22Rv1 (cell line): ENCODE measurements around the gene CCDC40.

Source experiments
- H3K27ac ChIP-seq: fragments of 450-650 bp; 2 replicates; pipeline ENCODE4 v1.5.1; 2017
- CTCF ChIP-seq: fragments of 450-650 bp; IDR thresholded peaks from 2 replicates; pipeline ENCODE4 v1.5.1; 2017; ENCODE audit warnings: mild to moderate bottlenecking
- ZFX ChIP-seq: fragments of 450-650 bp; IDR thresholded peaks from 2 replicates; pipeline ENCODE4 v1.6.1; 2017; ENCODE audit warnings: antibody characterized with exemption, borderline replicate concordance

CCDC40 gene

GRCh38 chr17:80008383-80008840, 28.0 kb upstream of the CCDC40 start:
- TF ChIP-seq ZFX, result no peak
- peak; percentile 96 for TF ChIP-seq CTCF
- H3K27ac ChIP-seq, result no peak overlapping the region

- no peak for TF ChIP-seq ZFX
- no peak for TF ChIP-seq CTCF
- H3K27ac ChIP-seq, result no peak overlapping the region
These were observed 27.6 kb upstream of the CCDC40 start for GRCh38 chr17:80008848-80009247.

GRCh38 chr17:80009391-80010282, 26.8 kb upstream of the CCDC40 start:
- H3K27ac ChIP-seq, result no peak overlapping the region
- TF ChIP-seq CTCF (no peak), ZFX (no peak)

- TF ChIP-seq ZFX (no peak), CTCF (no peak)
- no peak overlapping the region for H3K27ac ChIP-seq
These were observed 26.1 kb upstream of the CCDC40 start for GRCh38 chr17:80010283-80010858.

DNA sequence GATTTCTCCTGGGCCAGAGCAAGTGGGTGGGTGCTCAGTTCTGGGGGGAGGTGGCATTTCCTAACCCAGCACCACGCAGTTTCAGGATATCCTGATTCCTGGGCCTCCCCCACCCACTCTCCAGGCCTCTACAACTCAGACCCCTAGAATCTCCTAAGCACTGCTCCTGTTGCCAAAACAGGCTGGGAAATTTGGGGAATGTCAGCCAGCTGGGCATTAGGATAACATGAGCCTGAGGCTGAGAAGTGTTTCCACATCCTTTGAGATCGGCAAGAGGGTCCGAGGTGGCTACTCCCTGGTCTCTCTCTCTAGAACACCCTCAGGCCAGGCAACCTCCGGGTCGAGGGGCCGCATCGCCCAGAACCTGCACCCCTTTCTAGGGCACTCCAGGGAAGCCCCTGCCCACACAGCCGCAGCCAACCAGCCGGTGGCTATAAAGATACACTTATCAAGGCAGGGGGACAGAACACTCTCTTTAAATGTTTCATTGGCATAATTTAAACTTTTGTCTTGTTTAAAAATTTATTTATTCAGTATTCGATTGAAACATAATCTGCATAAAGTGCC, 24.4 kb upstream of the CCDC40 start:
- H3K27ac ChIP-seq, result no peak overlapping the region
- no peak for TF ChIP-seq CTCF

GRCh38 chr17:80012765-80013741, 23.4 kb upstream of the CCDC40 start:
- TF ChIP-seq CTCF (no peak), ZFX (no peak)
- no peak overlapping the region for H3K27ac ChIP-seq
